GM10847 (cell line): ENCODE data around the gene SATL1.

Experiments used
- POLR2A ChIP-seq: IDR thresholded peaks from 2 replicates; pipeline ENCODE4 v1.6.1; 2011; ENCODE audit not compliant: insufficient read length; ENCODE audit errors: extremely low read depth

SATL1 gene

GRCh38 chrX:85115252-85115651, 128.3 kb downstream of the SATL1 start:
- TF ChIP-seq POLR2A = no peak

GRCh38 chrX:85114776-85115175, 128.8 kb downstream of the SATL1 start:
- TF ChIP-seq POLR2A = no peak

- no peak for TF ChIP-seq POLR2A
Observed at GRCh38 chrX:85114171-85114570, 129.4 kb downstream of the SATL1 start.

- no peak for TF ChIP-seq POLR2A
Observed at GRCh38 chrX:85113746-85114145, 129.8 kb downstream of the SATL1 start.

- no peak for TF ChIP-seq POLR2A
Observed at GRCh38 chrX:85112293-85112692, 131.3 kb downstream of the SATL1 start.

GRCh38 chrX:85111347-85111746, 132.2 kb downstream of the SATL1 start:
- no peak for TF ChIP-seq POLR2A

- no peak for TF ChIP-seq POLR2A
Observed at GRCh38 chrX:85109235-85109634, 134.3 kb downstream of the SATL1 start.

GRCh38 chrX:85108165-85108564, 135.4 kb downstream of the SATL1 start:
- no peak for TF ChIP-seq POLR2A

GRCh38 chrX:85107407-85107806, 136.2 kb downstream of the SATL1 start:
- TF ChIP-seq POLR2A = no peak

GRCh38 chrX:85089321-85089840, 154.2 kb downstream of the SATL1 start:
- no peak for TF ChIP-seq POLR2A

- no peak for TF ChIP-seq POLR2A
Observed at GRCh38 chrX:85084770-85085393, 158.7 kb downstream of the SATL1 start.

GRCh38 chrX:85065512-85066198, 177.9 kb downstream of the SATL1 start:
- no peak for TF ChIP-seq POLR2A

- no peak for TF ChIP-seq POLR2A
Observed at GRCh38 chrX:85052636-85053343, 190.8 kb downstream of the SATL1 start.

- no peak for TF ChIP-seq POLR2A
Observed at GRCh38 chrX:85052205-85052604, 191.4 kb downstream of the SATL1 start.

- TF ChIP-seq POLR2A = no peak
Observed at GRCh38 chrX:85051627-85052026, 192.0 kb downstream of the SATL1 start.
